ENCODE measurements around the gene DRC7. TPM values are rescaled to one million over a fixed set of nuclear protein-coding genes. Genes with fewer than 3 reads are reported as not detected.

DRC7 gene
- total and polyA plus RNA-seq, 9 of the 15 experiments (the other 6 are each of a cell fraction or from before 2014, with no cell fraction given) = 0.04 to 0.33 (median 0.12) TPM; not detected in 3

- TF ChIP-seq AFF1 (IDR thresholded peaks at IDR 0.05; ENCODE audit: low read depth in 1 of 2, partially characterized antibody in 2 of 2) (peak in 1 of 2 experiments; percentile 91), KDM1A (IDR thresholded peaks at IDR 0.05) (peak in 1 of 2 experiments; percentile 31; a peak in 1 of 4 replicates), SNAPC5 (CRISPR knock-in tag; IDR thresholded peaks at IDR 0.05) (no peak), TARDBP (IDR thresholded peaks at IDR 0.05) (no peak), MLLT1 (IDR thresholded peaks at IDR 0.05) (no peak), MGA (IDR thresholded peaks at IDR 0.05) (no peak), ZNF589 (CRISPR knock-in tag; IDR thresholded peaks at IDR 0.05; ENCODE audit: low read depth) (no peak), CTBP1 (IDR thresholded peaks at IDR 0.05; ENCODE audit: borderline replicate concordance) (peak; percentile 55; the same call in 1 of the 2 replicates)
These were observed at the start of gene DRC7 (continued) for GRCh38 chr16:57694725-57695679.
